Stimulated activated naive CD4-positive, alpha-beta T cell treated with Interleukin-2 at 50 U/mL for 16 hours (primary cell): ENCODE results near the gene GSE1.

ENCODE experiments used
- DNase-seq: peaks from one replicate; lab custom pipeline; 2025; lab: John Stamatoyannopoulos, UW

Gene GSE1

GRCh38 chr16:85661740-85662481 is 48.8 kb downstream of the GSE1 start:
- DNase-seq = no peak

- no peak for DNase-seq
Measured at GRCh38 chr16:85662482-85662812, 49.3 kb downstream of the GSE1 start.

DNA sequence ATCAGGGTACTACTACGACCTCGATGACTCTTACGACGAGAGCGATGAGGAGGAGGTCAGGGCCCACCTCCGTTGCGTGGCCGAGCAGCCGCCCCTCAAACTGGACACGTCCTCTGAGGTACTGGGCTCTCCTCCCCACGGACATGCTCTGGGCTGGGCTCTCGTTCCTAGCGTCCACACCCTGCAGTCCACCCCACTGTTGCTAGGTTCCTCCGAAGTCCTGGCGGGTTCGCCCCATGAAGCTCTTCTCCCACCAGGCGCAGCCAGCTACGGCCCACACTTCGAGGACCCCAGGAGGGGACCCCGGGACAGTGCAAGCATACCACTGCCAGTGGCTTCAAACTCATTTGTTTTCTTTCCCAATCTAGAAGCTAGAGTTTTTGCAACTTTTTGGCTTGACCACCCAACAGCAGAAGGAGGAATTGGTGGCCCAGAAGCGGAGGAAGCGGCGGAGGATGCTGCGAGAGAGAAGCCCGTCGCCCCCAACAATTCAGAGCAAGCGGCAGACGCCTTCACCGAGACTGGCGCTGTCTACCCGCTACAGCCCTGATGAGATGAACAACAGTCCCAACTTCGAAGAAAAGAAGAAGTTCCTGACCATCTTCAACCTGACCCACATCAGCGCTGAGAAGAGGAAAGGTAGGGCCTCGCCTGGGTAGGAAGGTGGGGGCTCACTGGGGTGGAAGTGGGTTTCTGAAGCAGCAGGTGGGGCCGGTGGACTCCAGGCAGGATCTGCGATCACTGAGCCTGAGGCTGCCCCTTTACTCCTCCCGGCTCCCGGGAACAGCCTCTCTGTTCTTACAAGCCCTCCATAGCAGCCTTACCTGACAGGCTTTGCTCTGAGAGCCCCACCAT is 50.1 kb downstream of the GSE1 start:
- DNase-seq = no peak

DNA sequence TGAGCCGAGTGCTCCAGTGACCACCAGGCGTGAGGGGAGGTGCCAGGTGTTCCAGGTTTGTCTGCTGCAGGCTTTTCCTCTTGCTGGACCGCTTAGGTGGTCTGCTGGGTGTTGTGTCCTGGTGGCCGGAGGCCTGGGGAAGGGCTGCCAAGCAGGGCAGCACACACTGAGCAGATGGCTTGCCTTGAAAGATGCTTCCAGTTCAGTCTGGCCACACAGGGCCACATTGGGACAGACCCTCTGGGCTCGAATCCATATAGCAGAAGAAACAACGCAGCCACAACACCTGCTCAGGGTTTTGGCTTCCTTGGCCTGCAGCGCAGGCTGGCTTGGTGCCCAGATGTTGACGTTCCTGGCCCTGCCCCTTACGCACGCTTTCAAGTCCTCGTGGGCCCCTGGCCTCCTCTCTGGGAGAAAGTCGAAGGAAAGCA is 50.8 kb downstream of the GSE1 start:
- DNase-seq = no peak

DNA sequence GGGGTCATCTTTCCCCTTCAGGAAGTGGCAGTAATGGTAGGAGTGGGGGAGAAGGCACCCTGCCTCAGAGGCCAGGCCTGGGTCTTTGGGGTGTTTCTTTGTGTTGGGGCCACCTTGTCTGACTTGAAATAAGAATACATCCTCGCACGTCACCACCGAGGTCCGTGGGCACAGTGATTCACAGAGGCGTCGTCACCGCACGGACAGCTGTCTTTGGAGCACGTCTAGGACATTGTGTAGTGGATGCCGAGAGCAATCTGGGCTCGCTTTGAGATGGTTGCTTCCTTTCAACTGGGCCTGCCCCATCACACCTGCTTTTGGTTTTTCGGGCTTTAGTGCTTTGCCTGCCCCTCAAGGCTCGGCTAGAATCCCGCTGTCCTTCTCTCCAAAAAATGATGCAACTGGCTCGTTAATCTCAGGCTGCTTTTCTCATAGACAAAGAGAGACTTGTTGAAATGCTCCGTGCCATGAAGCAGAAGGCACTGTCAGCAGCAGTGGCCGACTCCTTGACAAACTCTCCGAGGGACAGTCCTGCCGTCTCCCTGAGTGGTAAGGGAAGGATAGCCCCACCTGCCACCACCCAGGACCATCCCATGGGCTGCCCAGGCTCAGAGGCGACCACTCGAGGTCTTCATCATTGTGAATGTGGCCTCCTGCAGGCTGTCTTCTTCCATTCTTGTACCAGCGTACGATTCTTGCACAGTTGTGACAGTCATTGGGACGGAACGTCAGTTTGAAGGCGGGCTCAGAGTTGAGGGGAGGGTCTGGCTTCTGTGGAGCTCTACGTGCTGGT is 51.7 kb downstream of the GSE1 start:
- no peak for DNase-seq

- no peak for DNase-seq
Measured at GRCh38 chr16:85665373-85665740, 52.2 kb downstream of the GSE1 start.

GRCh38 chr16:85665929-85666328 is 52.8 kb downstream of the GSE1 start:
- DNase-seq = no peak

DNA sequence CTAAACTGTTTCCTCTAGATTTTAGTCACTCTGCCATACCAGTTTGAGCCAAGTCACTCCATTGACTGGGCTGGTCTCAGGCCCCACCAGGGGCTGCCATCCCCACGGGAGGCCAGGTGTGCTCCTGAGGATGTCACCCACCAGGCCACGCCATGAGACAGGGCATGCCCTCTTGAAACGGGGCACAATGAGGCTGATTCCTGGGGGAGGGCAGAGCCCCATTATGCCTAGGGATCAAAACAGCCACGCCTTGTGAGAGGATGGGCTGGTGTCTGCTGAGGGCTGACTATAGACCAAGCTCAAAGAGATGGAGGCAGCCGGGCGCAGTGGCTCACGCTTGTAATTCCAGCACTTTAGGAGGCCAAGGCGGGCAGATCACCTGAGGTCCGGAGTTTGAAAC is 54.1 kb downstream of the GSE1 start:
- no peak for DNase-seq

DNA sequence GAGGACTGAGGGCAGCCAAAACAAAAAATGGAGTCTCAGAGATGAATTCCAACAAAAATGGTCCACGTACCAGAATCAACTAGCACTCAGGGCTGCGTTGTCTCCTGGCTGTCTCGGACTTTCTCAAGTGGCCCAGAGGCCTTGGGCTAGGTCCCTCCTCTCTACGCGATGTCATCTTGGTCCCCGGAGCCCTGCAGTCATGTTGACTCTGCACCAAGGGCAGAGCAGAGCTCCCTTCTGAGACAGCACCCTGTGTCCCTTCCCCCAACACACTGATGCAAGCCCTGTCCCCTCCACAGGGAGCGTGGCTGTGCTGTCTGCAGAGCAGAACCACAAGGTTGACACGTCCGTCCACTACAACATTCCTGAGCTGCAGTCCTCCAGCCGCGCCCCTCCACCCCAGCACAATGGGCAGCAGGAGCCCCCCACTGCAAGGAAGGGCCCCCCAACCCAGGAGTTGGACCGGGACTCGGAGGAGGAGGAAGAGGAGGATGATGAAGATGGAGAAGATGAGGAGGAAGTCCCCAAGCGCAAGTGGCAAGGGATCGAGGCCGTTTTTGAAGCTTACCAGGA is 54.8 kb downstream of the GSE1 start:
- DNase-seq = no peak

GRCh38 chr16:85668676-85669424 is 55.7 kb downstream of the GSE1 start:
- DNase-seq = no peak

DNA sequence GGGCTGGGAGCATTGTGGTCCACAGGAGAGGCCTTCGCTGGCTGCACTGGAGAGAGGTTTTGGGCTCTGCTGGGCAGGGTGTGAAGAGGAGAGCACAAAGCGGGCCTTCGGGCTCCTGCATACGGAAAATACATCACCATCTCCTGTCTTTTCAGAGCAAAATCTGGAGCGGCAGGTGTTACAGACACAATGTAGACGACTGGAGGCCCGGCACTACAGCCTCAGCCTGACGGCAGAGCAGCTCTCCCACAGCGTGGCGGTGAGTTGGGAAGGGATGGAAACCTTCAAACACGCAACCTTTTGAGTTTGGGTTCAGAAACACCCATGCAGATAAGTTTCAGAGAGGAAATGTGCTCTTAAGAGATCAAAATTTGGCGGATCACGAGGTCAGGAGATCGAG is 57.7 kb downstream of the GSE1 start:
- no peak for DNase-seq

GRCh38 chr16:85673529-85674417 is 60.7 kb downstream of the GSE1 start:
- no peak for DNase-seq

DNA sequence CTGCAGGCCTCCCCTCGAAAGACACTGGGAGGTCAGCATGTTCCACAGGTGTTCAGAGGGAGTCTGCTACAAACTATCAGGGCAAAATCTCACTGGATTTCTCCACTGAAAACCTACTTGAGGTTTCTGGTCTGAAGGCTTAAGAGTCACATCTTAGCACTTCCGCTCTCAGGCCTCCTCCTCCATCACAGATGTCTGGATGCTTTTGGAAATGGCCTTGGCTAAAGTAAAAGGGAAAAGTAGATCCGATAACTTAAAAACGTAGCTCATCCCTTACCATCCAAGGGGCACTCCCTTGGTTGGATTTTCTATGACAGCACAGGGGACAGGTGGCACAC is 61.3 kb downstream of the GSE1 start:
- no peak for DNase-seq

DNA sequence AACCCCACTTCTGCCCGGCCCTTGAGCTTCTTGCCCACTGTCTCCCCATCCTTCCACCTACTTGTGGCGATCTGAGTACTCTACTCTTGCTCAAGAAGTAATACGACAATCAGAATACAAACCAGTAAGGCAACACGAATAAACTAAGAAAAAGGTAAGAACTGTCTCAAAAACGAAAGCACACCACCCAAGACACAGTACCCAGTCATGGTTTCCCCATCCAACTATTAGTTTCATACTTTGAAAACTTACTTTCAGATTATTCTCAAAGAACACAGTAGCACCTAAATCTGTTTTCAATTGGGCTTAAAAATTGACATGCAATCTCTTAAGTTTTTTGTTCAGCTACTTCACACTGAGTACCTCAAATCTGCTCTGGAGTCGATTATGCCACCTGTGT is 61.7 kb downstream of the GSE1 start:
- DNase-seq = no peak

GRCh38 chr16:85675251-85675874 is 62.2 kb downstream of the GSE1 start:
- no peak for DNase-seq

DNA sequence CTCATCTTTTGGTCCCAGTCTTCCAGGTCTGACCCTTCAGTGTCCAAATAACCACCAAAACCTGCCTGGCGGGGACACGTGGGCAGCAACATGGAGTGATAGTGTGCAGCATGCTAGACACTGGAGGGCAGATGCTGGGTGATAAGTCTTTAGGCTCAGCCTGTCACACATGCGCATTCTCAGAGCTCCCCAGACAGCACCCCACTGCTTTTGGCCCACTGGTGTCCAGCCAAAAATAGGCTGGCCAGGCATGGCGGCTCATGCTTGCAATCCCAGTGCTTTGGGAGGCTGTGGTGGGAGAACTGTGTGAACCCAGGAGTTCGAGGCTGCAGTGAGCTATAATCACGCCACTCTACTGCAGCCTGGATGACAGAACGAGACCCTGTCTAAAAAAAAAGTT is 63.3 kb downstream of the GSE1 start:
- DNase-seq = no peak

- no peak for DNase-seq
Measured at GRCh38 chr16:85677383-85677967, 64.4 kb downstream of the GSE1 start.

DNA sequence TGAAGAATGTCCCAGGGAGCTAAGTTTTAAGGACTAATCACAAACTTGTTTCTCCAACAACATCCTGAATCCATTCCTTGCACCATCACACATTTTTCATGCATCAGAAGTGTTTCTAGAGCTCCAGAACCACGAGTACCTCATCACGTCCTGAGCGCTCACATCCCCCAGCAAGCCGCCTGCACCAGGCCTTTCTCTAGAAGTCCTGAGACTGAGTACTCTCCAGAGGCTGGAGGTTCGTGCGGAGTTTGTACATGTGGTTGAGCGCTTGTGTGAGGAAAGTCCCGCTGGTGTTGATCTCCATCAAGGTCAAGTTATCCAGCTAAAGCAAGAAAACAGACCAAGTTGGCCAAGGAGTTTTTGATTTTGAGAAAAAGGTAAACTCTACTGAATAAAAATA is 64.9 kb downstream of the GSE1 start:
- DNase-seq = no peak

DNA sequence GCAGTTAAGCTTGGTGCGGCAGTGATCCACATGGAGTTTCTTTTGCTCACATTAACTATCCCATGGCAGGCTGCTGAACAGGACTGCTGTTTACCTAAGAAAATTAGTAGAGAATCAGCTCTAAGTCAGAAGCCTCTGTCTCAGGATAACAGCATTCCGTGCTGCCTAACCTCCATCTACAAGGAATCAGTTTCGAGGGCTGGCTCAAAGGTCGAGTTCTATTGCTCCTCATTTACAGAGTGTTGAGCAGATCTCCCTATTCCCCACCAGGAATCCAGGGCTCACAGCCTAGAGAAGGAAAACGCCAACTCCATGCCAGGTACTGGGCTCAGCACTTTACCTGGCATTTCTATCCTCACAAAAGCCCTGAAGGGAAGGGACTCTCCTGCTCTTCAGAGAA is 65.7 kb downstream of the GSE1 start:
- no peak for DNase-seq

DNA sequence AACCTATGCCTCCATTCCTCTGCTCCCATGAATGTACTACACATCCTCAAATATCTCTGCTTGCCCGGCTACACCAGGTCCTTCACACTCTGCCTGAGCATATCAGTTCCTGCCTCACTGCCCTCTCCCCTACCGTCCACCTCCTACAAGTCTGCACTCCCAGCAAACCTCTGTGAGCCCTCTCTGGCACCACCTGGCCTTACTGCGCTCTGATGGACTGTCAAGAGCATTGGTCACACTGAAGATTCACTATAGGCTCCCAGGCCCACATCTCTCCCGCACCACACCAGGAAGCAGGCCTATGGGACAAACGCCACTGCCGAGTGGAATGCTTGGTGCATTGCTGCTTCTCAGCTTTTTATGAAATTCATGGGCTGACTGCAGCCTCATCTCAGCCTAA is 66.7 kb downstream of the GSE1 start:
- no peak for DNase-seq
